ENCODE data around the gene USP9Y. TPM values are rescaled to one million over a fixed set of nuclear protein-coding genes. Genes with fewer than 3 reads are reported as not detected.

Gene USP9Y
- total and polyA plus RNA-seq, 8 donors = 6.8 to 36.2 (median 21.0) TPM; not detected in 3

- whole genome bisulfite sequencing, 5 donors = 83 to 100% (median 88%) methylated on average over 2 of the region's 2 CpGs; no CpG with 5 or more reads in 2 of the 5 donors
- H3K27ac ChIP-seq = no peak overlapping the region
- TF ChIP-seq EP300 (IDR thresholded peaks at IDR 0.05) (no peak), POLR2A (IDR thresholded peaks at IDR 0.05) (no peak), POLR2AphosphoS5 (IDR thresholded peaks at IDR 0.05) (no peak), CTCF (IDR thresholded peaks at IDR 0.05) (no peak)
- H3K9me3 ChIP-seq = peaks cover 0 to 16% (median 0%) of the 10 kb centered on the region in 4 donors
- no peaks in the 10 kb centered on the region for H3K27me3 ChIP-seq
- peaks cover 0 to 20% (median 0%) of the 10 kb centered on the region in 4 donors for H3K36me3 ChIP-seq
- no peak overlapping the region for H3K4me3 ChIP-seq
- no peak for DNase-seq
- no peaks in the 10 kb centered on the region for H3K4me1 ChIP-seq
- intact Hi-C loops (cut with DNase I; ENCODE audit: low total_unique reads) = no loop called here
Measured at GRCh38 chrY:12700087-12700486, 944 bp upstream of the USP9Y start.

GRCh38 chrY:12702174-12702573, 1.1 kb downstream of the USP9Y start:
- TF ChIP-seq CTCF (IDR thresholded peaks at IDR 0.05) = no peak
- TF ChIP-seq POLR2AphosphoS5 (IDR thresholded peaks at IDR 0.05) = no peak
- no peak for TF ChIP-seq POLR2A (IDR thresholded peaks at IDR 0.05)
- no peak for TF ChIP-seq EP300 (IDR thresholded peaks at IDR 0.05)
- Histone ChIP-seq H3K4me1 (no peaks in the 10 kb centered on the region), H3K36me3 (peaks cover 0 to 20% (median 0%) of the 10 kb centered on the region in 4 donors), H3K4me3 (no peak overlapping the region), H3K27ac (no peak overlapping the region), H3K27me3 (no peaks in the 10 kb centered on the region), H3K9me3 (peaks cover 0 to 16% (median 0%) of the 10 kb centered on the region in 4 donors)
- WGBS, 5 donors = 41 to 50% (median 43%) methylated on average over 1 of the region's 1 CpG; no CpG with 5 or more reads in 2 of the 5 donors
- DNase-seq = no peak
- intact Hi-C loops (cut with DNase I; ENCODE audit: low total_unique reads) = no loop called here

GRCh38 chrY:12710460-12710859, 9.4 kb downstream of the USP9Y start:
- no peak for DNase-seq
- intact Hi-C loops (cut with DNase I; ENCODE audit: low total_unique reads) = no loop called here
- H3K4me3 ChIP-seq = no peak overlapping the region
- H3K27ac ChIP-seq = no peak overlapping the region
- H3K4me1 ChIP-seq = no peaks in the 10 kb centered on the region
- no peaks in the 10 kb centered on the region for H3K27me3 ChIP-seq
- H3K36me3 ChIP-seq = no peaks in the 10 kb centered on the region
- no peaks in the 10 kb centered on the region for H3K9me3 ChIP-seq
- TF ChIP-seq POLR2AphosphoS5 (IDR thresholded peaks at IDR 0.05) = no peak
- no peak for TF ChIP-seq CTCF (IDR thresholded peaks at IDR 0.05)
- no peak for TF ChIP-seq POLR2A (IDR thresholded peaks at IDR 0.05)
- 43 to 54% (median 44%) methylated on average over 2 of the region's 2 CpGs; no CpG with 5 or more reads in 2 of the 5 donors for WGBS, 5 donors

GRCh38 chrY:12715376-12715775, 14.3 kb downstream of the USP9Y start:
- Histone ChIP-seq H3K4me3 (no peak overlapping the region), H3K4me1 (no peaks in the 10 kb centered on the region), H3K36me3 (peaks cover 0 to 11% (median 0%) of the 10 kb centered on the region in 4 donors), H3K9me3 (no peaks in the 10 kb centered on the region), H3K27me3 (no peaks in the 10 kb centered on the region), H3K27ac (no peak overlapping the region)
- DNase-seq = no peak
- WGBS, 5 donors = 94 to 97% (median 95%) methylated on average over 6 of the region's 6 CpGs; no CpG with 5 or more reads in 2 of the 5 donors
- TF ChIP-seq EP300 (IDR thresholded peaks at IDR 0.05) = no peak
- TF ChIP-seq CTCF (IDR thresholded peaks at IDR 0.05) = no peak
- TF ChIP-seq POLR2AphosphoS5 (IDR thresholded peaks at IDR 0.05) = no peak
- TF ChIP-seq POLR2A (IDR thresholded peaks at IDR 0.05) = no peak
- intact Hi-C loops (cut with DNase I; ENCODE audit: low total_unique reads) = no loop called here

Measured in stomach (tissue), 9 donors.